ENCODE results near the gene PLK5. TPM values are rescaled to one million over a fixed set of nuclear protein-coding genes. Genes with fewer than 3 reads are reported as not detected.

Gene PLK5
- total RNA-seq, 4 donors from 2014 or later: not detected

DNA sequence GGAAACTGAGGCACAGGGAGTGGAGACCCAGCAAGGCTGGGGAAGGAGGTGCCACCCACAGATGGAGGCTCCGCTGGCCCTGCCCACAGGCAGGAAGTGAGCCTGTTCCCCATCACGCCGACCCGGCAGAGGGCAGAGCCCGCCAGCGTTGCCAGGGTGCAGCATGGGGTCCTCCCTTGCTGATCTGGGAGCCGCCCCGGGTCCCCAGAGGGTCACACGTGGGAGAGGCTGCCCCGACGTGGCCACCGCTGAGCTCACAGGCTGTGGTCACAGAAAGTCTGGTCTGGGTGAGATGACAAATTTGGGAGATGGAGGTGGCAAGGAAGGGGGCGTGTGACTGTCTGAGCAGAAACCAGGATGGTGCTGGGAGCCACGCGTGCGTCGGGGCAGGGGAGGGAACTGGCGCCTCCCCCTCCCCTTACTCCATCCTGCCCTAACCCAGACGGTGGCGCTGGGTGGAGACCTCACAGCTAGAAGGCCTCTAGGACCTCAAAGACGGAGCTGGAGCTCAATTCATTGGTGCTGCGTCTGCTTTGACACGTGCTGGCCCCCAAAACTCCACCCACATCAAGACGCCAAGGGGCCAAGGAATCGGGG lies 36.5 kb downstream of the PLK5 start:
- DNase-seq: no peak
- Histone ChIP-seq H3K4me1 (no peaks in the 10 kb centered on the region), H3K4me3 (no peak overlapping the region), H3K27ac (no peak overlapping the region), H3K27me3 (no peaks in the 10 kb centered on the region), H3K9me3 (no peaks in the 10 kb centered on the region), H3K36me3 (peaks cover 0 to 4% (median 0%) of the 10 kb centered on the region in 4 donors)
- in situ Hi-C loops (cut with MboI; ENCODE audit: low pct_ligation_motif_present in 1 of 4, low pct_unique_long_range_greater_than_20kb in 1 of 4, low sequenced_read_pairs in 3 of 4) (no loop called here), intact Hi-C loops (cut with DNase I; ENCODE audit: low total_unique reads) (no loop called here)
- WGBS, 2 donors (ENCODE audit: low coverage in 1 of 2): 75 to 81% methylated on average over 4 to 16 of the region's 25 CpGs
- TF ChIP-seq POLR2AphosphoS5 (IDR thresholded peaks at IDR 0.05): no peak
- no peak for TF ChIP-seq EP300 (IDR thresholded peaks at IDR 0.05; ENCODE audit: low read depth)
- TF ChIP-seq, protein P1, sequence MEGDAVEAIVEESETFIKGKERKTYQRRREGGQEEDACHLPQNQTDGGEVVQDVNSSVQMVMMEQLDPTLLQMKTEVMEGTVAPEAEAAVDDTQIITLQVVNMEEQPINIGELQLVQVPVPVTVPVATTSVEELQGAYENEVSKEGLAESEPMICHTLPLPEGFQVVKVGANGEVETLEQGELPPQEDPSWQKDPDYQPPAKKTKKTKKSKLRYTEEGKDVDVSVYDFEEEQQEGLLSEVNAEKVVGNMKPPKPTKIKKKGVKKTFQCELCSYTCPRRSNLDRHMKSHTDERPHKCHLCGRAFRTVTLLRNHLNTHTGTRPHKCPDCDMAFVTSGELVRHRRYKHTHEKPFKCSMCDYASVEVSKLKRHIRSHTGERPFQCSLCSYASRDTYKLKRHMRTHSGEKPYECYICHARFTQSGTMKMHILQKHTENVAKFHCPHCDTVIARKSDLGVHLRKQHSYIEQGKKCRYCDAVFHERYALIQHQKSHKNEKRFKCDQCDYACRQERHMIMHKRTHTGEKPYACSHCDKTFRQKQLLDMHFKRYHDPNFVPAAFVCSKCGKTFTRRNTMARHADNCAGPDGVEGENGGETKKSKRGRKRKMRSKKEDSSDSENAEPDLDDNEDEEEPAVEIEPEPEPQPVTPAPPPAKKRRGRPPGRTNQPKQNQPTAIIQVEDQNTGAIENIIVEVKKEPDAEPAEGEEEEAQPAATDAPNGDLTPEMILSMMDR (IDR thresholded peaks at IDR 0.05): no peak
- TF ChIP-seq POLR2A (IDR thresholded peaks at IDR 0.05): no peak

GRCh38 chr19:1561236-1561842 lies 37.5 kb downstream of the PLK5 start:
- H3K9me3 ChIP-seq: no peaks in the 10 kb centered on the region
- no peak overlapping the region for H3K27ac ChIP-seq
- peaks cover 3 to 6% (median 4%) of the 10 kb centered on the region in 4 donors for H3K4me1 ChIP-seq
- in situ Hi-C loops (cut with MboI; ENCODE audit: low pct_ligation_motif_present in 1 of 4, low pct_unique_long_range_greater_than_20kb in 1 of 4, low sequenced_read_pairs in 3 of 4) (no loop called here), intact Hi-C loops (cut with DNase I; ENCODE audit: low total_unique reads) (no loop called here)
- peaks cover 0 to 3% (median 0%) of the 10 kb centered on the region in 4 donors for H3K36me3 ChIP-seq
- H3K27me3 ChIP-seq: no peaks in the 10 kb centered on the region
- no peak for DNase-seq
- WGBS, 2 donors (ENCODE audit: low coverage in 1 of 2): 80 to 90% methylated on average over 1 to 17 of the region's 17 CpGs
- no peak overlapping the region for H3K4me3 ChIP-seq
- TF ChIP-seq POLR2A (IDR thresholded peaks at IDR 0.05) (no peak), POLR2AphosphoS5 (IDR thresholded peaks at IDR 0.05) (no peak), EP300 (IDR thresholded peaks at IDR 0.05; ENCODE audit: low read depth) (no peak)
- TF ChIP-seq, protein P1 (IDR thresholded peaks at IDR 0.05): no peak

GRCh38 chr19:1563251-1563650 lies 39.4 kb downstream of the PLK5 start:
- WGBS, 2 donors (ENCODE audit: low coverage in 1 of 2): 82 to 86% methylated on average over 3 to 6 of the region's 6 CpGs
- Histone ChIP-seq H3K4me1 (peaks cover 3 to 16% (median 10%) of the 10 kb centered on the region in 4 donors), H3K9me3 (no peaks in the 10 kb centered on the region), H3K27me3 (no peaks in the 10 kb centered on the region), H3K4me3 (no peak overlapping the region), H3K27ac (no peak overlapping the region), H3K36me3 (no peaks in the 10 kb centered on the region)
- in situ Hi-C loops (cut with MboI; ENCODE audit: low pct_ligation_motif_present in 1 of 4, low pct_unique_long_range_greater_than_20kb in 1 of 4, low sequenced_read_pairs in 3 of 4): no loop called here
- no peak for DNase-seq
- TF ChIP-seq POLR2AphosphoS5 (IDR thresholded peaks at IDR 0.05): no peak
- no peak for TF ChIP-seq EP300 (IDR thresholded peaks at IDR 0.05; ENCODE audit: low read depth)
- TF ChIP-seq, protein P1 (IDR thresholded peaks at IDR 0.05): no peak
- TF ChIP-seq POLR2A (IDR thresholded peaks at IDR 0.05): no peak
- intact Hi-C loops (cut with DNase I; ENCODE audit: low total_unique reads): no loop called here

GRCh38 chr19:1566392-1567115 lies 42.7 kb downstream of the PLK5 start:
- in situ Hi-C loops (cut with MboI; ENCODE audit: low pct_ligation_motif_present in 1 of 4, low pct_unique_long_range_greater_than_20kb in 1 of 4, low sequenced_read_pairs in 3 of 4): no loop called here
- intact Hi-C loops (cut with DNase I; ENCODE audit: low total_unique reads): no loop called here
- Histone ChIP-seq H3K4me1 (peaks cover 3 to 20% (median 16%) of the 10 kb centered on the region in 4 donors), H3K4me3 (peak overlapping the region; percentile 62 to 74 (median 67)), H3K27ac (peak overlapping the region; percentile 82 to 90 (median 88)), H3K27me3 (peaks cover 7% of the 10 kb centered on the region), H3K36me3 (no peaks in the 10 kb centered on the region), H3K9me3 (no peaks in the 10 kb centered on the region)
- DNase-seq: peak; percentile 59
- TF ChIP-seq POLR2A (IDR thresholded peaks at IDR 0.05) (peak; percentile 63), POLR2AphosphoS5 (IDR thresholded peaks at IDR 0.05) (peak; percentile 47 to 78 (median 69))
- TF ChIP-seq, protein P1 (IDR thresholded peaks at IDR 0.05): no peak
- 8% methylated on average over 13 of the region's 42 CpGs; no CpG with 5 or more reads in 1 of the 2 donors for WGBS, 2 donors (ENCODE audit: low coverage in 1 of 2)

All from transverse colon (tissue), 4 donors.